ENCODE measurements around the gene ELMO1. TPM values are rescaled to one million over a fixed set of nuclear protein-coding genes. Genes with fewer than 3 reads are reported as not detected.
A peak's percentile ranks its signal among the peaks of the same experiment; 100 is the strongest.

The ELMO1 gene
- total RNA-seq, result not detected in 2 replicates
- long read RNA-seq, result 0 reads

GRCh38 chr7:37448636-37449361 is at the start of gene ELMO1:
ELMO1 (minus strand) TSS chr7:37448864; CDS start chr7:37342690, 106,174 bp downstream.
- H3K27me3 Mint-ChIP-seq (ENCODE audit: unreplicated experiment), result peaks cover 73% of the 10 kb centered on the region
- TF ChIP-seq CTCF (IDR thresholded peaks at IDR 0.05), result peak; percentile 55
- no peaks in the 10 kb centered on the region for H3K9me3 Mint-ChIP-seq (ENCODE audit: unreplicated experiment)
- no peak within 1 kb of the TSS for H3K27ac Mint-ChIP-seq (ENCODE audit: unreplicated experiment)
- no peak for DNase-seq (ENCODE audit: extremely low spot score, unreplicated experiment)
- H3K4me3 Mint-ChIP-seq (ENCODE audit: unreplicated experiment), result peak within 1 kb of the TSS; percentile 83
- H3K4me1 Mint-ChIP-seq (ENCODE audit: unreplicated experiment), result peaks cover 9% of the 10 kb centered on the region
- H3K36me3 Mint-ChIP-seq (ENCODE audit: unreplicated experiment), result no peaks in the 10 kb centered on the region

GRCh38 chr7:37497576-37497975 is 48.9 kb upstream of the ELMO1 start:
- DNase-seq (ENCODE audit: extremely low spot score, unreplicated experiment), result no peak
- no peaks in the 10 kb centered on the region for H3K9me3 Mint-ChIP-seq (ENCODE audit: unreplicated experiment)
- no peak for TF ChIP-seq CTCF (IDR thresholded peaks at IDR 0.05)
- H3K27me3 Mint-ChIP-seq (ENCODE audit: unreplicated experiment), result no peaks in the 10 kb centered on the region
- no peaks in the 10 kb centered on the region for H3K4me1 Mint-ChIP-seq (ENCODE audit: unreplicated experiment)
- H3K4me3 Mint-ChIP-seq (ENCODE audit: unreplicated experiment), result no peak overlapping the region
- H3K36me3 Mint-ChIP-seq (ENCODE audit: unreplicated experiment), result no peaks in the 10 kb centered on the region
- no peak overlapping the region for H3K27ac Mint-ChIP-seq (ENCODE audit: unreplicated experiment)

- Mint-ChIP-seq H3K36me3 (ENCODE audit: unreplicated experiment) (no peaks in the 10 kb centered on the region), H3K27ac (ENCODE audit: unreplicated experiment) (no peak overlapping the region), H3K4me1 (ENCODE audit: unreplicated experiment) (no peaks in the 10 kb centered on the region), H3K4me3 (ENCODE audit: unreplicated experiment) (no peak overlapping the region), H3K27me3 (ENCODE audit: unreplicated experiment) (no peaks in the 10 kb centered on the region), H3K9me3 (ENCODE audit: unreplicated experiment) (no peaks in the 10 kb centered on the region)
- DNase-seq (ENCODE audit: extremely low spot score, unreplicated experiment), result no peak
- peak; percentile 69 for TF ChIP-seq CTCF (IDR thresholded peaks at IDR 0.05)
Measured at GRCh38 chr7:37495574-37496184, 47.0 kb upstream of the ELMO1 start.

GRCh38 chr7:37494926-37495325 is 46.3 kb upstream of the ELMO1 start:
- no peak for TF ChIP-seq CTCF (IDR thresholded peaks at IDR 0.05)
- Mint-ChIP-seq H3K27ac (ENCODE audit: unreplicated experiment) (no peak overlapping the region), H3K4me1 (ENCODE audit: unreplicated experiment) (no peaks in the 10 kb centered on the region), H3K36me3 (ENCODE audit: unreplicated experiment) (no peaks in the 10 kb centered on the region), H3K27me3 (ENCODE audit: unreplicated experiment) (no peaks in the 10 kb centered on the region), H3K4me3 (ENCODE audit: unreplicated experiment) (no peak overlapping the region), H3K9me3 (ENCODE audit: unreplicated experiment) (no peaks in the 10 kb centered on the region)
- no peak for DNase-seq (ENCODE audit: extremely low spot score, unreplicated experiment)

GRCh38 chr7:37493810-37494209 is 45.1 kb upstream of the ELMO1 start:
- Mint-ChIP-seq H3K9me3 (ENCODE audit: unreplicated experiment) (no peaks in the 10 kb centered on the region), H3K4me3 (ENCODE audit: unreplicated experiment) (no peak overlapping the region), H3K36me3 (ENCODE audit: unreplicated experiment) (no peaks in the 10 kb centered on the region), H3K4me1 (ENCODE audit: unreplicated experiment) (no peaks in the 10 kb centered on the region), H3K27ac (ENCODE audit: unreplicated experiment) (no peak overlapping the region), H3K27me3 (ENCODE audit: unreplicated experiment) (no peaks in the 10 kb centered on the region)
- no peak for DNase-seq (ENCODE audit: extremely low spot score, unreplicated experiment)
- no peak for TF ChIP-seq CTCF (IDR thresholded peaks at IDR 0.05)
